H1 (cell line): ENCODE data around the gene SERPINB6. TPM values are rescaled to one million over a fixed set of nuclear protein-coding genes. Genes with fewer than 3 reads are reported as not detected.
"Not testable (repeated sequence)": the region's sequence is repeated elsewhere in the genome, so short reads cannot be mapped to it uniquely, and the experiment has no call there.

Source experiments
- CTCF ChIA-PET: fragments of 300-600 bp; sonication (Branson Sonifier 250); formaldehyde crosslinking; loops from one replicate; lab custom pipeline; 2021; ENCODE audit not compliant: partially characterized antibody; lab: Charles Lee
- POLR2A ChIA-PET: fragments of 300-600 bp; sonication (Branson Sonifier 250); formaldehyde crosslinking; loops from one replicate; lab custom pipeline; 2021; ENCODE audit warnings: inconsistent platforms; ENCODE audit not compliant: partially characterized antibody; lab: Charles Lee
- DNase-seq, 2 experiments: peaks; one replicate each; pipeline versions ENCODE4 v3.0.0 to v3.0.0-alpha.2; 2010 to 2022; ENCODE audit warnings: low spot score in 2 of 2, low read depth in 1 of 2, mixed read lengths in 1 of 2
- FAIRE-seq: peaks from 2 replicates; lab custom pipeline; 2011; peaks lifted over from hg19 to GRCh38; lab: Jason Lieb, UNC
- H2AFZ ChIP-seq: 2 replicates; pipeline ENCODE4 v1.8.1; 2012; ENCODE audit warnings: low read length, inconsistent platforms
- H2AK5ac ChIP-seq: 2 replicates; pipeline ENCODE4 v1.6.1; 2013; ENCODE audit warnings: low read depth, low read length
- H2BK120ac ChIP-seq: replicated peaks from 2 replicates; pipeline ENCODE3; 2013; ENCODE audit warnings: low read depth, low read length, inconsistent platforms
- H2BK12ac ChIP-seq: 2 replicates; pipeline ENCODE4 v1.6.1; 2013; ENCODE audit warnings: low read depth, low read length
- H2BK15ac ChIP-seq: 2 replicates; pipeline ENCODE4 v1.6.1; 2013; ENCODE audit warnings: low read length
- H2BK20ac ChIP-seq: 2 replicates; pipeline ENCODE4 v1.6.1; 2013; ENCODE audit warnings: low read length
- H2BK5ac ChIP-seq: 2 replicates; pipeline ENCODE4 v1.6.1; 2013; ENCODE audit warnings: low read depth, low read length
- H3K14ac ChIP-seq: 2 replicates; pipeline ENCODE4 v1.6.1; 2013; ENCODE audit warnings: inconsistent platforms; ENCODE audit not compliant: insufficient read length
- H3K18ac ChIP-seq: 2 replicates; pipeline ENCODE4 v1.6.1; 2013; ENCODE audit warnings: low read length; ENCODE audit errors: extremely low read depth
- H3K23ac ChIP-seq: 2 replicates; pipeline ENCODE4 v1.6.1; 2013; ENCODE audit warnings: inconsistent platforms; ENCODE audit not compliant: insufficient read length
- H3K23me2 ChIP-seq: 2 replicates; pipeline ENCODE4 v1.6.1; 2013; ENCODE audit warnings: low read depth, low read length
- H3K27ac ChIP-seq: 2 replicates; pipeline ENCODE4 v1.6.1; 2011; ENCODE audit warnings: low read depth, low read length, inconsistent platforms
- H3K27me3 ChIP-seq, 4 experiments: replicated peaks in 1 of 4; 1 replicate in 1 of 4; 2 replicates in 3 of 4; pipeline versions ENCODE4 v1.6.1 to v1.8.1; 2011 to 2013; ENCODE audit warnings: low read length in 3 of 4, mild to moderate bottlenecking in 3 of 4, inconsistent platforms in 2 of 4, mixed read lengths in 2 of 4, moderate library complexity in 1 of 4; ENCODE audit not compliant: control insufficient read depth in 3 of 4, insufficient read depth in 3 of 4; ENCODE audit errors: extremely low read depth in 1 of 4
- H3K36me3 ChIP-seq, 4 experiments: 2 replicates each; pipeline versions ENCODE4 v1.6.1 to v1.8.1; 2011 to 2013; ENCODE audit warnings: mild to moderate bottlenecking in 4 of 4, low read length in 3 of 4, moderate library complexity in 2 of 4, control low read depth in 1 of 4, inconsistent platforms in 1 of 4; ENCODE audit not compliant: insufficient read depth in 4 of 4, control insufficient read depth in 2 of 4
- H3K4ac ChIP-seq: replicated peaks from 2 replicates; pipeline ENCODE3; 2013; ENCODE audit warnings: low read length, low read depth, mixed read lengths, inconsistent platforms; ENCODE audit not compliant: insufficient read length
- H3K4me1 ChIP-seq, 4 experiments: replicated peaks in 1 of 4; 1 replicate in 1 of 4; 2 replicates in 3 of 4; pipeline versions ENCODE4 v1.6.1 to v1.8.1; 2011 to 2013; ENCODE audit warnings: low read length in 3 of 4, inconsistent platforms in 2 of 4, mixed read lengths in 1 of 4; ENCODE audit not compliant: insufficient read depth in 4 of 4, control insufficient read depth in 3 of 4
- H3K4me2 ChIP-seq, 2 experiments: 2 replicates each; pipeline versions ENCODE4 v1.6.1 to v1.8.1; 2011 to 2013; ENCODE audit warnings: low read depth in 2 of 2, low read length in 2 of 2, control low read depth in 1 of 2, inconsistent platforms in 1 of 2, mild to moderate bottlenecking in 1 of 2; ENCODE audit not compliant: insufficient read depth in 1 of 2
- H3K4me3 ChIP-seq, 4 experiments: fragments of 200-600, 300-600 bp in 1 of 4; sonication (generic), shearing (Covaris generic), sonication (Bioruptor Twin) in 1 of 4; 2 replicates each; pipeline versions ENCODE4 v1.5.1 to v1.8.1; 2011 to 2016; ENCODE audit warnings: low read length in 4 of 4, low read depth in 3 of 4, control low read depth in 2 of 4, inconsistent platforms in 2 of 4, mild to moderate bottlenecking in 2 of 4, mixed read lengths in 1 of 4, moderate library complexity in 1 of 4; ENCODE audit not compliant: insufficient read depth in 2 of 4; ENCODE audit errors: extremely low read depth in 1 of 4
- H3K56ac ChIP-seq: replicated peaks from 2 replicates; pipeline ENCODE3; 2013; ENCODE audit warnings: low read depth, mild to moderate bottlenecking, mixed read lengths, low read length, inconsistent platforms; ENCODE audit not compliant: insufficient read length
- H3K79me1 ChIP-seq: 2 replicates; pipeline ENCODE4 v1.6.1; 2013; ENCODE audit warnings: low read depth, low read length, control low read depth
- H3K79me2 ChIP-seq, 2 experiments: 2 replicates each; pipeline versions ENCODE4 v1.6.1 to v1.8.1; 2012 to 2013; ENCODE audit warnings: low read length in 2 of 2, mild to moderate bottlenecking in 2 of 2, inconsistent platforms in 1 of 2; ENCODE audit not compliant: insufficient read depth in 2 of 2, control insufficient read depth in 1 of 2
- H3K9ac ChIP-seq, 4 experiments: replicated peaks in 1 of 4; 1 replicate in 1 of 4; 2 replicates in 3 of 4; pipeline versions ENCODE4 v1.6.1 to v1.8.1; 2011 to 2013; ENCODE audit warnings: low read depth in 3 of 4, low read length in 3 of 4, control low read depth in 2 of 4, mild to moderate bottlenecking in 2 of 4, moderate library complexity in 2 of 4, inconsistent platforms in 1 of 4; ENCODE audit errors: extremely low read depth in 1 of 4
- H3K9me3 ChIP-seq, 2 experiments: 2 replicates each; pipeline versions ENCODE4 v1.6.1 to v1.8.1; 2012 to 2013; ENCODE audit warnings: mild to moderate bottlenecking in 2 of 2, moderate library complexity in 2 of 2, control low read depth in 1 of 2, inconsistent platforms in 1 of 2, low read depth in 1 of 2, low read length in 1 of 2, mixed read lengths in 1 of 2; ENCODE audit not compliant: insufficient read depth in 2 of 2
- H4K20me1 ChIP-seq, 2 experiments: replicated peaks in 1 of 2; 2 replicates each; pipeline versions ENCODE3 to v1.8.1; 2011 to 2013; ENCODE audit warnings: inconsistent platforms in 2 of 2, low read length in 2 of 2, mild to moderate bottlenecking in 1 of 2; ENCODE audit not compliant: insufficient read depth in 2 of 2, control insufficient read depth in 1 of 2
- H4K5ac ChIP-seq: 2 replicates; pipeline ENCODE4 v1.6.1; 2013; ENCODE audit warnings: low read length, low read depth, mixed read lengths, inconsistent platforms; ENCODE audit not compliant: insufficient read length
- H4K8ac ChIP-seq: 2 replicates; pipeline ENCODE4 v1.8.0; 2013; ENCODE audit warnings: mild to moderate bottlenecking, moderate library complexity, low read length, inconsistent platforms; ENCODE audit not compliant: insufficient read depth; ENCODE audit errors: extremely low read depth
- H4K91ac ChIP-seq: replicated peaks from 2 replicates; pipeline ENCODE3; 2013; ENCODE audit warnings: low read length, mixed read lengths, inconsistent platforms; ENCODE audit not compliant: insufficient read length
- POLR2A ChIP-seq, 2 experiments: IDR thresholded peaks; 1 replicate in 1 of 2; 2 replicates in 1 of 2; pipeline ENCODE4 v1.6.1; 2011; ENCODE audit warnings: low read depth in 2 of 2, low read length in 2 of 2, mild to moderate bottlenecking in 2 of 2; ENCODE audit errors: control extremely low read depth in 1 of 2
- WGBS, 2 experiments: shearing (Covaris generic) in 1 of 2; methylation state at CpG; one replicate each; pipeline versions ENCODE4 v1.1.6 to v1.1.7; 2013 to 2015; ENCODE audit warnings: low lambda C conversion rate in 2 of 2, mixed read lengths in 2 of 2, inconsistent platforms in 1 of 2, low coverage in 1 of 2, missing lambda C conversion rate in 1 of 2; ENCODE audit not compliant: insufficient replicate concordance in 2 of 2, insufficient coverage in 1 of 2, insufficient read length in 1 of 2; ENCODE audit errors: extremely low coverage in 1 of 2, missing lambda C conversion rate in 1 of 2; 5-methylcytosine and 5-hydroxymethylcytosine counted together
- polyA plus RNA-seq, 7 experiments: library from polyadenylated mRNA; depleted of rRNA in 3 of 7; stranded (reverse) in 5 of 7; unstranded in 2 of 7; fragments of >200 nt in 5 of 7; fragments of 200-250 nt in 2 of 7; gene quantifications; 1 replicate in 5 of 7; 2 replicates in 1 of 7; 4 replicates in 1 of 7; pipeline versions ENCODE4 v1.2.1 to v1.2.3, GENCODE V29; 2011 to 2013; ENCODE audit warnings: missing spikeins in 2 of 7, mixed read lengths in 2 of 7
- total RNA-seq: library from RNA; stranded (reverse); fragmentation: NEBNext Ultra II Directional; extraction: Animal tissue kit (Norgen Biotek cat#: 25700); gene quantifications from 2 replicates; pipeline ENCODE4 v1.2.1, GENCODE V29; 2021

Gene SERPINB6
- total and polyA plus RNA-seq, 2 of the 8 experiments (the other 6 are each of a cell fraction or from before 2014, with no cell fraction given): 27.2 to 29.4 TPM

- H3K4me3 ChIP-seq, H3K79me2 ChIP-seq, H3K23me2 ChIP-seq, H3K36me3 ChIP-seq, H3K4ac ChIP-seq, H3K14ac ChIP-seq, H4K8ac ChIP-seq, H3K27me3 ChIP-seq, H2AK5ac ChIP-seq, H3K9ac ChIP-seq, H3K79me1 ChIP-seq, H3K23ac ChIP-seq, H3K56ac ChIP-seq, H2BK15ac ChIP-seq, H4K20me1 ChIP-seq, H3K9me3 ChIP-seq: not testable (repeated sequence)
- DNase-seq (peak in 1 of 2 experiments; percentile 53), FAIRE-seq (peak; percentile 42)
- Histone ChIP-seq H3K4me1 (peaks cover 6 to 31% (median 22%) of the 10 kb centered on the region in 4 experiments; a peak in 6 of 7 replicates), H2BK120ac (peak overlapping the region; percentile 29), H3K4me2 (peak overlapping the region in 1 of 2 experiments; percentile 43; a peak in 1 of 4 replicates), H2BK20ac (peak overlapping the region; percentile 10; the same call in 1 of the 2 replicates), H3K27ac (peak overlapping the region; percentile 44; the same call in 1 of the 2 replicates), H4K5ac (peak overlapping the region; percentile 67), H3K18ac (peak overlapping the region; percentile 38; the same call in 1 of the 2 replicates), H2BK5ac (peak overlapping the region; percentile 36), H4K91ac (peak overlapping the region; percentile 5), H2AFZ (peak overlapping the region; percentile 97), H2BK12ac (peak overlapping the region; percentile 99)
- ChIA-PET CTCF (interaction anchor here (0.6 to 1.8 kb wide), 9 partner anchors 8 to 79 kb away, joined by 3 to 7 read pairs (median 4); no protein-coding TSS in a partner anchor), POLR2A (interaction anchor here (0.6 to 2.0 kb wide), 3 partner anchors 11 to 72 kb away, joined by 3 to 12 read pairs (median 3); no protein-coding TSS in a partner anchor)
- TF ChIP-seq POLR2A (IDR thresholded peaks at IDR 0.05; ENCODE audit: control extremely low read depth in 1 of 2, low read depth in 2 of 2, low read length in 2 of 2): peak in 1 of 2 experiments; percentile 24; a peak in 1 of 3 replicates
- WGBS, 2 experiments: 68% methylated on average over 13 of the region's 13 CpGs; no CpG with 5 or more reads in 1 of the 2 experiments
Measured at GRCh38 chr6:2925842-2926747, 45.3 kb downstream of the SERPINB6 start.
